Activated naive CD8-positive, alpha-beta T cell treated with anti-CD3 and anti-CD28 coated beads, Interleukin-2, amount 50 U/mL, for 24 hours (primary cell): ENCODE measurements around the gene THOC7.

ENCODE experiments used
- ATAC-seq: fragments of 150-1000 bp; cut with Tn5 transposase; one replicate; pipeline ENCODE4 v1.10.0; 2021
- DNase-seq: peaks from one replicate; pipeline ENCODE4 v3.0.0; 2021
- H3K27ac Mint-ChIP-seq: one replicate; pipeline ENCODE4 v1.8.0; 2021; ENCODE audit warnings: mild to moderate bottlenecking, mixed read lengths
- H3K27me3 Mint-ChIP-seq: one replicate; pipeline ENCODE4 v1.8.0; 2021; ENCODE audit warnings: mixed read lengths
- H3K36me3 Mint-ChIP-seq: one replicate; pipeline ENCODE4 v1.8.0; 2021; ENCODE audit warnings: low read depth, mixed read lengths
- H3K4me1 Mint-ChIP-seq: one replicate; pipeline ENCODE4 v1.8.0; 2021; ENCODE audit warnings: mixed read lengths
- H3K4me3 Mint-ChIP-seq: one replicate; pipeline ENCODE4 v1.8.0; 2021; ENCODE audit warnings: mild to moderate bottlenecking, moderate library complexity, mixed read lengths
- H3K9me3 Mint-ChIP-seq: one replicate; pipeline ENCODE4 v1.8.0; 2021; ENCODE audit warnings: mixed read lengths

Gene THOC7

DNA sequence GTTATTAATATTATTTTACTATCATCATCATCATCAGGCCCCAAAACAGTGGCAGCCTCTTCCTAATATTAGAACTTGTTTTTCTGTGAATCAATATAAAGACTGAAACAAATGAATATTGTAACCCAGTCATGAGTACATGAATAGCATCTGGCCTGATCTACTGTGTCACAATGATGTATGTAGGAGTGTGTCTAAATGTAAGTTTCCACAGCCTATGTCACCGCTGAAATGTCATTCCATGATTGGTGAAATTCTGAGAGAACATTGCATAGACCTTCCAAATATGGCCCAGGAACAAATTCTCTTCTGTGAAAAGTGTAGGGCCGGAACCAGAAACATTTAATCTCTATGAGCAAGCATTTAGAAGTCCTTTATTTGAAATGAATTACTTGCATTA is 65.1 kb downstream of the THOC7 start:
- no peaks in the 10 kb centered on the region for H3K4me1 Mint-ChIP-seq
- H3K4me3 Mint-ChIP-seq = no peak overlapping the region
- no peaks in the 10 kb centered on the region for H3K27me3 Mint-ChIP-seq
- H3K27ac Mint-ChIP-seq = no peak overlapping the region
- ATAC-seq (no peak), DNase-seq (no peak)
- no peaks in the 10 kb centered on the region for H3K9me3 Mint-ChIP-seq
- no peaks in the 10 kb centered on the region for H3K36me3 Mint-ChIP-seq

DNA sequence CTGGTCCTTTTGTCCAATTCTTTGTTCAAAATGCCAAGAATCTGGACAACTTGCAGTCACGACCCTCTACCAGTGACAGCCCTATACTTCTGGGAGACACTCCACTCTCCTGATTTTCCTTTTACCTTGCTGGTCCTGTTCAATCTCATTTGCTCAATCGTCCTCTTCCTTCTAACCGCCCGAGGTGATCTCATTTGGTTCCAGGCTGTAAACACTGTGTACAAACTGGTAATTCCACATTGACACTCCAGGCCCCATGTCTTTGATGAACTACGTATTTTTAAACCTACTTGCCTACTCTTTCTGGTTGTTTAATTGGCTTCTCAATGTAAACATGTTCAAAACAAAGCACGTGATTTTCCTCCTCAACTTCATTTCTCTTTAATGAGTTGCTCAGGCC is 68.2 kb downstream of the THOC7 start:
- Mint-ChIP-seq H3K27me3 (peaks cover 1% of the 10 kb centered on the region), H3K9me3 (no peaks in the 10 kb centered on the region), H3K4me1 (no peaks in the 10 kb centered on the region), H3K27ac (no peak overlapping the region), H3K4me3 (no peak overlapping the region), H3K36me3 (no peaks in the 10 kb centered on the region)
- ATAC-seq = no peak
- no peak for DNase-seq

- DNase-seq (no peak), ATAC-seq (no peak)
Measured at GRCh38 chr3:63791974-63792373, 71.6 kb downstream of the THOC7 start.

More at GRCh38 chr3:63791974-63792373, 71.6 kb downstream of the THOC7 start:
- no peaks in the 10 kb centered on the region for H3K9me3 Mint-ChIP-seq
- no peaks in the 10 kb centered on the region for H3K4me1 Mint-ChIP-seq
- H3K27me3 Mint-ChIP-seq = peaks cover 2% of the 10 kb centered on the region
- H3K36me3 Mint-ChIP-seq = no peaks in the 10 kb centered on the region
- H3K27ac Mint-ChIP-seq = no peak overlapping the region
- no peak overlapping the region for H3K4me3 Mint-ChIP-seq
